Activated T-helper 1 cell treated with Interleukin-2 at 50 U/mL for 16 hours (primary cell): ENCODE data around the gene MCCD1.

ENCODE experiments used
- DNase-seq: peaks from one replicate; pipeline ENCODE4 v3.0.0-alpha.2; 2020; ENCODE audit warnings: low read depth

The MCCD1 gene

DNA sequence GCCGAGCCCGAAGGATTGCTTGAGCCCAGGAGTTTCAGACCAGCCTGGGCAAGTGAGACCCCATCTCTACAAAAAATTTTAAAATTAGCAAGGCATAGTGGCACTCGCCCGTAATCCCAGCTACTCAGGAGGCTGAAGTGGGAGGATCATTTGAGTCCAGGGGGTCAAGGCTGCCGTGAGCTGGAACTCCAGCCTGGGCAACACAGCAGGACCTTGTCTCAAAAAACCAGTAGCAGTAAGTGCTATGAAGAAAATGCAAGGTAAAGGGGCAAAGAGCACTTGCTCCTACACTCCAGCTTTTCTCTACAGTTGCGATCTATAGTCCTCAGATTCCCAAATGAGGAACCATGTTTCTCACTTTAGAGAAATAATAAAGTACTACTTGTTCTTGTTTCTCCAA lies 14.9 kb downstream of the MCCD1 start:
- DNase-seq, result no peak

DNA sequence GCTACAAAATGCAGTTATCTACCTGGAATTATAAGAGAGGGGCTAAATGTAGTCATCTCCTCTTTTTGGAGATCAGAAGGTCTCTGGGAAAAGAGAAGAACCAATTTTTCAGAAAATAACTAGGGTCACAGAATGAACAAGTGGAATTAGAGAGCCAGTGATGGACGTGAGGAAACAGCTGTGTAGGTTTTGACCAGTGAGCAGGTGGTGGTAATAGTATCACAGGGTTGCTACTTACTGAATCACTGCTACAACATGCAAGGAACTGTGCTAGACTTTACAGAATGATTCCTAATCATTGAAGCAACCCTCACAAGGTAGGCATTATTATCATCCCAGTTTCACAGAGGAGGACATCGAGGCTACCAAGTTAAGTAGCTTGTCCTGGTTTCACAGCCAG lies 15.9 kb downstream of the MCCD1 start:
- no peak for DNase-seq

GRCh38 chr6:31545291-31545690 lies 16.5 kb downstream of the MCCD1 start:
- no peak for DNase-seq

DNA sequence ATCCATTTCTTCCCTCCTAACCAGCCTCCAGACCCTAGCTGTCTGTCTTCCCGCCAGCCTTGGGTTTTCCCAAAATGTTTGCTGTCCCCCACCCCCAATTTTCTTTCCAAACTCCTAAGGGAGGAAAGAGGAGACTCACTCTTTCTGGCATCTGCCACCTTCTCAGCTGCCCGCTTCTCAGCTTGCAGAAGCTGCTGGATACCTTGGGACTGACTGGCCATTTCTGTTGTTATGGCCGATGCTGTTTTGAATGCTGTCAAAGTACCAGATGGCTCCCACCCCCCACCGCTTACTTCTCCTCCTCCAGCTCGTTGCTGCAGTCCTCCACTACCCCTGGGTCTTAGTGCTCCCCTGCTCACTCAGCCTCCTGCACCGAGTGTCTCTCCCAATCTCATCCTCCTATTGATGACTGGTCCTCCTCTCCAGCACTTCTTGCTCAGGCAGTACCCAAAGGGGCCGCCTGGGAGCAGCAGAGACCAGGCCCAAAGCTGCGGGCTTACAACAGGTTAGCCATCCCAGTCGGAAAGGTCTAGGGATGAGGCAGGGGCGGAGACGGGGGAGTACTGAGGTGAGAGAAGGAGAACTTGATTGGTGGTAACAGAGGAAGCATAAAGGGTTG lies 17.7 kb downstream of the MCCD1 start, which contains the start of gene ATP6V1G2:
Gene ATP6V1G2 (minus strand): TSS at position 270 of the 619 bp plus-strand sequence. CDS start 49 bp downstream, at position 221.
- peak; percentile 69 for DNase-seq

GRCh38 chr6:31546958-31547726 lies 18.4 kb downstream of the MCCD1 start, which contains the start of gene NFKBIL1:
TSS of gene NFKBIL1 (plus strand) at chr6:31547608. CDS start at chr6:31547695, 87 bp downstream.
- peak; percentile 82 for DNase-seq

DNA sequence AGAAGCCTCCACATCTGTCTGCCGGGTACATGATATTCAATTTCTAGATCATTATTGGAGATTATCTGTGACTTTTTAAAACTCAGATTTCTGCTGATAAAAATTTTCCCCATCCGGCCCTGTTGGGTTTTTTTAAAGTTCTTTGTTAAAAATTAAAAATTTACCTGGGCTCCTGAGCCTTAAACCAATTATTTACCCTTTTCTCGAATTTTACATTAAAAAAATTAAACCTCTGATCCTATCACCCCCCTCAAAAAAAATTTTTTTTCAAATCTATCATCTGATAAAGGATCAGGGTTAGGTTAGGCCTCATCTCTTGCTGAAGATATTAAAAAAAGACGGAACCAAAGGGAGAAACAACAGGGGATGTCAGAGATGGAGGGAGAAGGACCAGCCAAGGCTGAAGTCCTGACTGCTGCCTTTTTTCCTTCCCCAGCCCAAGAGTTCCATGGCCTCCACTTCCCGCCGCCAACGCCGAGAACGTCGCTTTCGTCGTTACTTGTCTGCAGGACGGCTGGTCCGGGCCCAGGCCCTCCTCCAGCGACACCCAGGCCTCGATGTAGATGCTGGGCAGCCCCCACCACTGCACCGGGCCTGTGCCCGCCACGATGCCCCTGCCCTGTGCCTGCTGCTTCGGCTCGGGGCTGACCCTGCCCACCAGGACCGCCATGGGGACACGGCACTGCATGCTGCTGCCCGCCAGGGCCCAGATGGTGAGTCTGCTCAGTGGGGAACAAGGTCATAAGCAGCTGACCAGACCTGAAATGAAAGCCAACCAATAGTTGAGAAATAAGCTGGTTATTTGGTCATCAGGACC lies 19.2 kb downstream of the MCCD1 start:
- DNase-seq, result no peak

GRCh38 chr6:31548544-31548873 lies 19.7 kb downstream of the MCCD1 start:
- no peak for DNase-seq

GRCh38 chr6:31551371-31551770 lies 22.6 kb downstream of the MCCD1 start:
- peak; percentile 45 for DNase-seq

GRCh38 chr6:31556307-31556706 lies 27.5 kb downstream of the MCCD1 start:
- no peak for DNase-seq

DNA sequence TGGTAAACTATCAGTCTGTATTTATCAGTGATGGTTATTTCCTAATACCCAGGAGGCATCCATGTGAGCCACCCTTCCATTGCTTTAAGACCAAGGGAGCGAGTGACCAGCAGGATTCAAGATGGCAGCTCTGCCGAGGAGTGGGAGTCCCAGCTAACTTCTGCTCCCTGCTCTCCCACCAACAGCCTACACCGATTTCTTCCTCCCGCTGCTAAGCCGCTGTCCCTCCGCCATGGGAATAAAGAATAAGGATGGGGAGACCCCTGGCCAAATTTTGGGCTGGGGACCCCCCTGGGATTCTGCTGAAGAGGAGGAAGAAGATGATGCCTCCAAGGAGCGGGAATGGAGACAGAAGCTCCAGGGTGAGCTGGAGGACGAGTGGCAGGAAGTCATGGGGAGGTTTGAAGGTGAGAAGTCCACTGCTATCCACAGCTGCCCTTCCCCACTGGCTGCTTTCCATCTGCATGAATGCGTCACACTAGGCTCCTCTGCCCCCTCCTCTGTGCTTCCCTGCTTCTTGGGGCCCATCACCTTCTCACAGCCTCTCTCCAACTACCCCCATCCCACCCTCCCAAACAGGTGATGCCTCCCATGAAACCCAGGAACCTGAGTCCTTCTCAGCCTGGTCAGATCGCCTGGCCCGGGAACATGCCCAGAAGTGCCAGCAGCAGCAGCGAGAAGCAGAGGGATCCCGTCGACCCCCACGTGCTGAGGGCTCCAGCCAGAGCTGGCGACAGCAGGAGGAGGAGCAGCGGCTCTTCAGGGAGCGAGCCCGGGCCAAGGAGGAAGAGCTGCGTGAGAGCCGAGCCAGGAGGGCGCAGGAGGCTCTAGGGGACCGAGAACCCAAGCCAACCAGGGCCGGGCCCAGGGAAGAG lies 28.9 kb downstream of the MCCD1 start:
- no peak for DNase-seq

GRCh38 chr6:31558318-31558625 lies 29.5 kb downstream of the MCCD1 start:
- no peak for DNase-seq

DNA sequence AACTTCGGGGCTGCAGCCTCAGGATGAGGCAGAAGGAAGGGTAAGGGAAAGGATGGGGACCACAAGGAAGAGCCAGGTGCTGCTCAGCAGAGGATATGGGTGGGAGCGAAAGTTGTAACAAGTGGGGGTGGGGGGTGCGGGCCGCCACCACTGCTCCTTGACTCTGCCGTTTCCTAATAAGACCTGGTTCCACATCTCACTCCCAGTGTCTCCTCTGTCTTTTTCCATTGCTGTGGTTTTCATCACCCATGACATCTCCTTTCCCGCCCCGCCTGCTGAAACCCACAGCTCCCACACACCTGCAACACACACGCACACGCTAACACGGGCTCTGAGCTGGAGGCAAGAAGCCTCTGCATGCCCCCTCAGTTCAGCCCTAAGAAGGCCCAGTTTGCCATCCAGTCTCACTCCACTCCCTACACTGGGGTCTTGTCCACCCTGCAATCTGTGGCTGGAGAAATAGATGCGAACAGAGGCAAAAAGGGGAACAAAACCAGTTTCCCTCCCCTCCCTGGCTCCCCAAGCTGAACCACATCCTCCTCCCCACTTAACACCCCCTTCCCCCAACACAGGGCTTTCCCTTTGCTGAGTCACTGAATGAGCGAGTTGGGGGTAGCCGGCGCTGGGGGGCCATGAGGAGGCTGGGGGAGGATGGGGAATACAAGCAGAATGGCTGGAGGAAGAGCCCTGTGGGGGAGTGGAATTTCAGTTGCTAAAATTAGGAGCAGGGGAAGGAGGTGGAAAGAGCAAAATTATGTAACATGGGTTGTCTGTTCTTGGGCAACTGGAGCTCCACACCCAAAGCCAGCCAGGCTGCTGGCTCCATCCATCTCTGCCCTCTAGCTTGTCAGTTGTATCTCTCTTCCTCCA lies 30.1 kb downstream of the MCCD1 start:
- peak; percentile 50 for DNase-seq

- no peak for DNase-seq
Measured at GRCh38 chr6:31559606-31559957, 30.8 kb downstream of the MCCD1 start.

GRCh38 chr6:31559958-31560696 lies 31.4 kb downstream of the MCCD1 start:
- DNase-seq, result no peak

DNA sequence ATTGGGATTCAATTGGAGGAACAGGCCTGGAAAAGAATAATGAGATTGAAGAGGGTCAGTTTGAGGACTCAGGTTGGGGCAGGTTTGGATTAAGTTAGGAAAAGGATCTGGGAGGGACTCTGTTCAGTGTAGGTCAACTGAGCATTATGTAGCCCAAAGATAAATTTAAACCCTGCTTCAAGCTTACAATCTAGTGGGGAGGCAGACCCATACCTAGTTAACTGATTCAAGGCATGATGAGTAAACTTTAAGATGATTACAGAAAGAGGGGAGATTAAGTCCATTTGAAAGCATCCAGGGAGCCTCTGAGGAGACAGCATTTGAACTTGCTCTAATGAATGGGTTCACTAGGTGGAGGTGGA lies 31.9 kb downstream of the MCCD1 start:
- no peak for DNase-seq

GRCh38 chr6:31567531-31568370 lies 39.0 kb downstream of the MCCD1 start:
- DNase-seq, result no peak

- no peak for DNase-seq
Measured at GRCh38 chr6:31568537-31568961, 39.8 kb downstream of the MCCD1 start.

DNA sequence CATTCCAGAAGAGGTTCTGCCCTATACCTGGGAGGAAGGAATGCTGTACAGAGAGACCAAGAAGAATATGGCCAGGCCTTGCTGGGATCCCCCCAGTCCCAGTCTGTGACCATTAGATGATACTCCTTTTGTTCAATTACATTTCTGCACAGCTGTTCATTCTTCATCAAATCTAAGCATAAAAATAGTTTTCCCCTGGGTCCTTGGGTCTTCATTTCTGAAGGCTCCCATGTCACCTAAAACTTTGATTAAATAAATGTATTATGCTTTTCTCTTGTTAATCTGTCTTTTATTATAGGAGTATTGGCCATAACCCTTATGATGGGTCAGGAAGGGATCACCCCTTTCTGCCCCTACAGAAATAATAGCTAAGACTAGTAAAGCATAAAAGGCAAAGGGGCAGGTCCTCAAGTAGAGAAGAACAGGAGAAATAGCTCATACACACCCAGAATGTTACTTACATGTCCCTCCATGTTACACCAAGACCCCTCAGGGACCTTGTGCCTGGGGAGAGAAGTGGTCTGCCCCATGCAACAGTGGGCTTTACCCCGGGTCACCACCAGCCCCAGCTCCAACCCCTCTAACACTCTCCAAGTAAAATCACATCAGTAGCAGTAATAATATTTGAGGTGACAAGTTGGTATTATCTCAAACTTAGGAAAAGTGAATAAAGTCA lies 41.2 kb downstream of the MCCD1 start:
- DNase-seq, result no peak
